Nephron progenitor cell (in vitro differentiated cells): Measurements from ENCODE around the gene WEE2.

Experiments
- DNase-seq: peaks from one replicate; pipeline ENCODE4 v3.0.0; 2021
- H3K27ac Mint-ChIP-seq: 2 replicates; pipeline ENCODE4 v1.8.0; 2021; ENCODE audit warnings: mild to moderate bottlenecking, moderate library complexity, mixed read lengths
- H3K27me3 Mint-ChIP-seq: 2 replicates; pipeline ENCODE4 v1.8.0; 2021; ENCODE audit warnings: mild to moderate bottlenecking, low read depth, mixed read lengths; ENCODE audit not compliant: poor library complexity
- H3K36me3 Mint-ChIP-seq: 2 replicates; pipeline ENCODE4 v1.8.0; 2021; ENCODE audit warnings: low read depth, mixed read lengths
- H3K4me1 Mint-ChIP-seq: 2 replicates; pipeline ENCODE4 v1.8.0; 2021; ENCODE audit warnings: mixed read lengths
- H3K4me3 Mint-ChIP-seq: 2 replicates; pipeline ENCODE4 v1.8.0; 2021; ENCODE audit warnings: mild to moderate bottlenecking, moderate library complexity, mixed read lengths
- H3K9me3 Mint-ChIP-seq: 2 replicates; pipeline ENCODE4 v1.8.0; 2021; ENCODE audit warnings: mild to moderate bottlenecking, moderate library complexity, mixed read lengths
- TF ChIP-seq, protein P1 (sequence below): fragments of 200-600 bp; sonication (generic); IDR thresholded peaks from 2 replicates; pipeline ENCODE4 v1.5.0; 2021; ENCODE audit warnings: antibody characterized with exemption

Gene WEE2

DNA sequence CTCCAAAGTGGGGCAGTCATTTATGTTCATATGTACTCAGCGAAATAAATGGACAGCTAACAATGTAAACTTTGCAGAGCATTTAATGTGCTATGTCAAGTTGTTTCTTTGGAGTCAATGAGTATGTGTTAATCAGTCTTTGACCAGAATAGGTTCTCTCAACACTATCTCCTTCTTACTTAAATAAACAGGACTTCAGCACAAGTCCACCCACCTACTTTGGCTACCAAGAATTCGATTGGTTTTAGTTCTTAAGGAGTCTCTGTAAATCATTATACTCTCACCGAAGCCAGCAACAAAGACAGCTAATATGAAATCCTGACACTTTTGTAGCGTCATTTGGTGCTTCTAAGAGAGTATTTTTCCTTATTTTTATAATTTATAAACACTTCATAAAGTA is 6.9 kb downstream of the WEE2 start:
- Mint-ChIP-seq H3K27me3 (peaks cover 4% of the 10 kb centered on the region), H3K9me3 (no peaks in the 10 kb centered on the region), H3K4me1 (no peaks in the 10 kb centered on the region), H3K27ac (no peak overlapping the region), H3K36me3 (no peaks in the 10 kb centered on the region), H3K4me3 (no peak overlapping the region)
- DNase-seq, result no peak
- TF ChIP-seq, protein P1, sequence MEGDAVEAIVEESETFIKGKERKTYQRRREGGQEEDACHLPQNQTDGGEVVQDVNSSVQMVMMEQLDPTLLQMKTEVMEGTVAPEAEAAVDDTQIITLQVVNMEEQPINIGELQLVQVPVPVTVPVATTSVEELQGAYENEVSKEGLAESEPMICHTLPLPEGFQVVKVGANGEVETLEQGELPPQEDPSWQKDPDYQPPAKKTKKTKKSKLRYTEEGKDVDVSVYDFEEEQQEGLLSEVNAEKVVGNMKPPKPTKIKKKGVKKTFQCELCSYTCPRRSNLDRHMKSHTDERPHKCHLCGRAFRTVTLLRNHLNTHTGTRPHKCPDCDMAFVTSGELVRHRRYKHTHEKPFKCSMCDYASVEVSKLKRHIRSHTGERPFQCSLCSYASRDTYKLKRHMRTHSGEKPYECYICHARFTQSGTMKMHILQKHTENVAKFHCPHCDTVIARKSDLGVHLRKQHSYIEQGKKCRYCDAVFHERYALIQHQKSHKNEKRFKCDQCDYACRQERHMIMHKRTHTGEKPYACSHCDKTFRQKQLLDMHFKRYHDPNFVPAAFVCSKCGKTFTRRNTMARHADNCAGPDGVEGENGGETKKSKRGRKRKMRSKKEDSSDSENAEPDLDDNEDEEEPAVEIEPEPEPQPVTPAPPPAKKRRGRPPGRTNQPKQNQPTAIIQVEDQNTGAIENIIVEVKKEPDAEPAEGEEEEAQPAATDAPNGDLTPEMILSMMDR, result no peak

DNA sequence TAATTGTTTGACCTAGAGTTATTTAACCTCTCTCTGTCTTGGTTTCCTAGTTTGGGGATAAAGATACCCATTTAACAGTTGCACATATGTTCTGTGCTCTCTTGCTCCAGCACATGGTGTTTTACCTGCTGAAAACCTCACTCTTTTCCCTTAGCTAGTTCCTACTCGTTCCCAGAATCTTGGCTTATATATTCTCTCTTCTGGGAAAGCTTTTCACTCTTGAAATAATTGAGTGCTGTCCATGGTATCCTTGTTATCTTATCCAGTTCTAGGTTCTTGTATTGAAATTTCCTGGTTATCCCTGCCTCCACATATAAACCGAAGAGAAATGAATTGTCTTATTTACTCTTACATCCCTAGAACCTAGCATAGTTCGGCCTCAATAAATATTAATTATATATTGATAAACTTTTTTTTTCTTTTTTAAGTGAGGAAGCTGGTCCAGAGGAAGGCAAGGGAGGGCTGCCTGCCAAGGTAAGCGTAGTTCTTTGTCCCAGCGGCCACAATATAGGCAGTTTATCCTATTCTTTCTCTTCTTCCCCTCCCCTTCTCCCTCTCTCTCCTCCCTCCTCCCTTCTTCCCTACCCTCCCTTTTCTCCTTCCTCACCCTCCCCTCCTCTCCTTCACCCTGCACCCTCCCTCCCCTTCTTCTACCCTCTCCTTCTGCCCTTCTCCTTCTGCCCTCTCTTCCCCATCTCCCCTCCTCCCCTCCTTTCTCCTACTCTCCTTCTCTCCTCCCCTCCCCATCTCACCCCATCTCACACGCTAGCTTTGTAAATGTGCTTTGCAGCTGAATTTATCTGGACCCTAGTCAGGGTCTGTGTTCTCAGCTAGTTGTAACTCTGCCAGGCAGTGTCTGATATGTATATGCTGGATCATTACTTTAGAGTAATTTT is 7.9 kb downstream of the WEE2 start:
- Mint-ChIP-seq H3K36me3 (no peaks in the 10 kb centered on the region), H3K4me3 (no peak overlapping the region), H3K27me3 (peaks cover 10% of the 10 kb centered on the region), H3K27ac (no peak overlapping the region), H3K4me1 (no peaks in the 10 kb centered on the region), H3K9me3 (no peaks in the 10 kb centered on the region)
- TF ChIP-seq, protein P1, result no peak
- no peak for DNase-seq

DNA sequence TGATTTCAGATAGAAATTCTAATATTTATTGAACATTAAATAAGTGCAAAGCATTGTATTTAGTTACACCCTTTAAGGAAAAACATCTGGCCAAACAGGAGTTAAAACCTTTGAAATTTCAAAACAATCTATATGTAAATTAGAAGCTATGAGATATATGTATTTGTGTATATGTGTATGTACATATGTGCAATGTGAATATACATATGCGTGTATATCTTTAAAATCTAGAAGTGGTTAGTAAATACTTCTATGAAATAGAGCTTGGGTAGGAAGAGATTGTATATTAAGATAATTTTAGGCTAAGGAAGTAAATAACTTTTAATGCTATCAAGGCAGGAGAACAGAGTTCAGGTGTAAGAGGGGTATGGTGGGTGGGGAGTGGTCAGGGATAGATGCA is 9.3 kb downstream of the WEE2 start:
- Mint-ChIP-seq H3K36me3 (no peaks in the 10 kb centered on the region), H3K27ac (no peak overlapping the region), H3K4me1 (no peaks in the 10 kb centered on the region), H3K9me3 (no peaks in the 10 kb centered on the region), H3K4me3 (no peak overlapping the region), H3K27me3 (peaks cover 6% of the 10 kb centered on the region)
- no peak for DNase-seq
- TF ChIP-seq, protein P1, result no peak

DNA sequence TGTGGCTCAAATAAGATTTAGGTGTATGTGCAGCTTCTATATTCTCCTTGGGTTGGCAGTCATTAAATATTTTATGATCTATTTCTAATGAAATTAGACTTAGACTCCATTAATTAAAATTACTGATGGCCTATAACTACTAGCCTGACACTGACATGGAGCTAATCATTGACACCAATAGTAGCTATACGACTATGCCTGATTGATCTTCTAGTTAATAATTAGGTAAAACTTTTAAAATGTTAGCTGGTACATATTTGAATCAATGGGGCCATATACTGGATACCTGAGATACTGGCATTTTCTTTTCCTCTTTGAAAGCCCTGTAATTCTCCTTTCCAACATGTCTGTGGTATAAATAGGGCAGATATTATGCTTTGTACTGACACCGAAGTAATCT is 14.4 kb downstream of the WEE2 start:
- no peaks in the 10 kb centered on the region for H3K9me3 Mint-ChIP-seq
- no peaks in the 10 kb centered on the region for H3K36me3 Mint-ChIP-seq
- no peak for DNase-seq
- no peaks in the 10 kb centered on the region for H3K4me1 Mint-ChIP-seq
- TF ChIP-seq, protein P1, result no peak
- no peak overlapping the region for H3K27ac Mint-ChIP-seq
- peaks cover 11% of the 10 kb centered on the region for H3K27me3 Mint-ChIP-seq
- H3K4me3 Mint-ChIP-seq, result no peak overlapping the region

DNA sequence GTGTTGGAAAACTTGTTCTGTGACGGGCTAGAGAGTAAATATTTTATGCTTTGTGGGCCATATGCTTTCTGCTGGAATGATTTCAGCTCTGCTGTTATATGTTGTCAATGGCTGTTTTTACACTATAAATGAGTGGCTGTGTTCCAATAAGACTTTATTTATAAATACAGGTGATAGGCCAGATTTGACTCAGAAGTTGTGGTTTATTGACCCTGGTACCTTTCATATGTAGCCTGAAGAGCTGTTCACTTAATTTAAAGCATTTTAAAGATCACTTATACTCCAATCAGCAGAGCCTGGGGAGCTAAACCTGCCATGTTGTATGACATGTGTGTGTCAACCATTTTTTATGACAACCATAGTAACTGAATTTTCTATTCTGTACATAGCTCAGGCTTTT is 20.9 kb downstream of the WEE2 start:
- Mint-ChIP-seq H3K9me3 (no peaks in the 10 kb centered on the region), H3K36me3 (no peaks in the 10 kb centered on the region), H3K4me3 (no peak overlapping the region), H3K4me1 (no peaks in the 10 kb centered on the region), H3K27ac (no peak overlapping the region), H3K27me3 (peaks cover 19% of the 10 kb centered on the region)
- TF ChIP-seq, protein P1, result no peak
- DNase-seq, result no peak
